PFSK-1 (cell line): ENCODE measurements around the gene MEF2D.

Source experiments
- POLR2AphosphoS5 ChIP-seq: IDR thresholded peaks from 2 replicates; pipeline ENCODE4 v1.6.1; 2012; ENCODE audit warnings: low read depth, mild to moderate bottlenecking, control low read depth, low read length, moderate library complexity
- REST ChIP-seq, 2 experiments: IDR thresholded peaks; 2 replicates each; pipeline versions ENCODE4 v1.6.1 to v1.8.0; 2011 to 2012; ENCODE audit warnings: low read depth in 2 of 2, low read length in 2 of 2, control low read depth in 1 of 2, inconsistent platforms in 1 of 2, mild to moderate bottlenecking in 1 of 2, moderate library complexity in 1 of 2; ENCODE audit not compliant: insufficient read depth in 1 of 2
- SIN3A ChIP-seq: IDR thresholded peaks from 2 replicates; pipeline ENCODE4 v1.6.1; 2012; ENCODE audit warnings: mild to moderate bottlenecking, low read length, moderate library complexity, borderline replicate concordance; ENCODE audit not compliant: insufficient read depth

GRCh38 chr1:156504821-156505678 is 4.5 kb upstream of the MEF2D start:
- TF ChIP-seq SIN3A (peak; percentile 57; the same call in 1 of the 2 replicates), POLR2AphosphoS5 (no peak; the same call in 1 of the 2 replicates), REST (IDR thresholded peaks at IDR 0.05; ENCODE audit: insufficient read depth in 1 of 2, low read depth in 2 of 2, low read length in 2 of 2) (peak in 1 of 2 experiments; percentile 42; a peak in 1 of 4 replicates)
